Measurements from ENCODE around the gene ARHGAP15. TPM values are rescaled to one million over a fixed set of nuclear protein-coding genes. Genes with fewer than 3 reads are reported as not detected.

ARHGAP15 gene
- polyA plus RNA-seq, 2 of the 4 experiments (the other 2 are of a cell fraction), result 0.34 TPM; not detected in 1

GRCh38 chr2:143394062-143394461 is 264.8 kb downstream of the ARHGAP15 start (continued):
- TF ChIP-seq ATOH8 (CRISPR knock-in tag; IDR thresholded peaks at IDR 0.05; ENCODE audit: low read depth) (no peak), TP53 (CRISPR knock-in tag; IDR thresholded peaks at IDR 0.05) (no peak)

DNA sequence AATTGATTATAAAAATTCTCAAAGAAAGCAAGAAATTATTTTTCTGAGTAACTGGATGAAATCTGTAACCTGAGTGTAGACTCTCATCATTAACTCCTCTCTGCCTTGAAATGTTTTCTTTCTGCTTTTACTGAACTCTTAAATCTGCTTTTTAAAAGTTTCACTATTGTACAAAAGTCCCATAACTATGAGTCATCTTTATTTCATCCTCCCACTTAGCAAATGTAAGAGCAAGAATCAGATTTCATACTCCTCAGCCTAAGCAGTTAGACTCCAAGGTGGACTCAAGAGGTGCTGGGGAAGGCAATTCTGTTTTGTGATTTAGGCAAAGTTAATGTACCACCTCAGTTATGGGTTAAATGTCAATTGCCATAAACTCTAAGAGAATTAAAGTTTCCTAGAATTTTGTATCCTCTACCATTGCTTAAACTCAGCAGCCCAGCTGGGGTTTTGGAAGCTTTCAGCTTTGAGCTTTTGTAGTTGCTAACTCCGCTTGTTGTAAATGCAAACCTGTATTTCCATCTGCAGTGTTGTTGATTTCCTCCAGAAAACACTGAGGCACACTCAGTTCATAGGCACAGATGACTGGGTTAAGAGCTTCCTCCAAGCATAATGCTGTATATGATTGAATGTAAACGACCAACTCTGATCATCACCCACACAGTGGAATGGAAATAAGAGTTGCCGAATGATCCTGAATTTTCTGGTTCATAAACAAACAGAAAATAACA is 268.8 kb downstream of the ARHGAP15 start:
- CTCF ChIA-PET, result no interaction called here
- DNase-seq (ENCODE audit: low read depth in 1 of 2, low spot score in 1 of 2), result no peak
- no peak for FAIRE-seq

DNA sequence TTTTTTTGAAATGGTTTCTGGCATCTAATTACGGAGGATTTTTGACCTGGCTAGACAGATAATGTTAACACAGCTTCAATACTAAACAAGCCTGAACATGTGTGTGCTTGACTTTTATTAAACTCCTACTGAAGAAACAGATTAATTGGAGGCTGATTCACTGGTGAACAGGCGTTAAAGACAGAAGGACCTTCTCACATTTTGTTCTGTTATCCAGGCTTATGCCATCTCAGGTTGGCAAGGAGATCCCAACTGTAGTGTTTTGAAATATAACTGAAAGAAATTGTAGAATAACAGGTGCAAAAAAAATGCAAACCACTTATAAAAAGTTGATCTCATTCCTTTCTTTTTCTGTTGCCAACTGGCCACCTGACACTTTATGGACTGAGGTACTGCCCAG is 269.6 kb downstream of the ARHGAP15 start:
- no peak for ATAC-seq
- no peak overlapping the region for H3K27ac ChIP-seq
- no peaks in the 10 kb centered on the region for H3K9me3 ChIP-seq
- H3K4me2 ChIP-seq, result no peak overlapping the region
- WGBS (ENCODE audit: missing lambda C conversion rate), result 30% methylated on average over 2 of the region's 2 CpGs
- TF ChIP-seq MYC (IDR thresholded peaks at IDR 0.05; ENCODE audit: borderline replicate concordance, low read length), result no peak
- no peak for TF ChIP-seq GATA3 (IDR thresholded peaks at IDR 0.05; ENCODE audit: borderline replicate concordance)
- TF ChIP-seq RARB (CRISPR knock-in tag; IDR thresholded peaks at IDR 0.05), result no peak
- TF ChIP-seq, protein P1, sequence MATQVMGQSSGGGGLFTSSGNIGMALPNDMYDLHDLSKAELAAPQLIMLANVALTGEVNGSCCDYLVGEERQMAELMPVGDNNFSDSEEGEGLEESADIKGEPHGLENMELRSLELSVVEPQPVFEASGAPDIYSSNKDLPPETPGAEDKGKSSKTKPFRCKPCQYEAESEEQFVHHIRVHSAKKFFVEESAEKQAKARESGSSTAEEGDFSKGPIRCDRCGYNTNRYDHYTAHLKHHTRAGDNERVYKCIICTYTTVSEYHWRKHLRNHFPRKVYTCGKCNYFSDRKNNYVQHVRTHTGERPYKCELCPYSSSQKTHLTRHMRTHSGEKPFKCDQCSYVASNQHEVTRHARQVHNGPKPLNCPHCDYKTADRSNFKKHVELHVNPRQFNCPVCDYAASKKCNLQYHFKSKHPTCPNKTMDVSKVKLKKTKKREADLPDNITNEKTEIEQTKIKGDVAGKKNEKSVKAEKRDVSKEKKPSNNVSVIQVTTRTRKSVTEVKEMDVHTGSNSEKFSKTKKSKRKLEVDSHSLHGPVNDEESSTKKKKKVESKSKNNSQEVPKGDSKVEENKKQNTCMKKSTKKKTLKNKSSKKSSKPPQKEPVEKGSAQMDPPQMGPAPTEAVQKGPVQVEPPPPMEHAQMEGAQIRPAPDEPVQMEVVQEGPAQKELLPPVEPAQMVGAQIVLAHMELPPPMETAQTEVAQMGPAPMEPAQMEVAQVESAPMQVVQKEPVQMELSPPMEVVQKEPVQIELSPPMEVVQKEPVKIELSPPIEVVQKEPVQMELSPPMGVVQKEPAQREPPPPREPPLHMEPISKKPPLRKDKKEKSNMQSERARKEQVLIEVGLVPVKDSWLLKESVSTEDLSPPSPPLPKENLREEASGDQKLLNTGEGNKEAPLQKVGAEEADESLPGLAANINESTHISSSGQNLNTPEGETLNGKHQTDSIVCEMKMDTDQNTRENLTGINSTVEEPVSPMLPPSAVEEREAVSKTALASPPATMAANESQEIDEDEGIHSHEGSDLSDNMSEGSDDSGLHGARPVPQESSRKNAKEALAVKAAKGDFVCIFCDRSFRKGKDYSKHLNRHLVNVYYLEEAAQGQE (IDR thresholded peaks at IDR 0.05), result no peak
- TF ChIP-seq TFCP2L1 (CRISPR knock-in tag; IDR thresholded peaks at IDR 0.05), result no peak
- no peak for TF ChIP-seq POLR2AphosphoS2 (conservative IDR thresholded peaks at IDR 0.05; ENCODE audit: low read length)
- FAIRE-seq, result no peak
- DNase-seq (ENCODE audit: low read depth in 1 of 2, low spot score in 1 of 2), result no peak
- ChIA-PET POLR2A (no interaction called here), CTCF (no interaction called here)
- H3K4me1 ChIP-seq, result peaks cover 4% of the 10 kb centered on the region; the same call in 1 of the 3 replicates
- H3K4me3 ChIP-seq, result no peak overlapping the region

More for the DNA sequence above, 268.8 kb downstream of the ARHGAP15 start:
- 60% methylated on average over 3 of the region's 3 CpGs for WGBS (ENCODE audit: missing lambda C conversion rate)
- ATAC-seq, result no peak
- peaks cover 4% of the 10 kb centered on the region; the same call in 1 of the 3 replicates for H3K4me1 ChIP-seq
- POLR2A ChIA-PET, result no interaction called here
- H3K4me2 ChIP-seq, result no peak overlapping the region
- no peak for TF ChIP-seq FOSL2 (IDR thresholded peaks at IDR 0.05)
- TF ChIP-seq FOSL2 (CRISPR knock-in tag; IDR thresholded peaks at IDR 0.05), result peak; percentile 40
- no peak for TF ChIP-seq TFCP2L1 (CRISPR knock-in tag; IDR thresholded peaks at IDR 0.05)
- H3K9me3 ChIP-seq, result no peaks in the 10 kb centered on the region
- no peak overlapping the region for H3K4me3 ChIP-seq
- no peak overlapping the region for H3K27ac ChIP-seq

DNA sequence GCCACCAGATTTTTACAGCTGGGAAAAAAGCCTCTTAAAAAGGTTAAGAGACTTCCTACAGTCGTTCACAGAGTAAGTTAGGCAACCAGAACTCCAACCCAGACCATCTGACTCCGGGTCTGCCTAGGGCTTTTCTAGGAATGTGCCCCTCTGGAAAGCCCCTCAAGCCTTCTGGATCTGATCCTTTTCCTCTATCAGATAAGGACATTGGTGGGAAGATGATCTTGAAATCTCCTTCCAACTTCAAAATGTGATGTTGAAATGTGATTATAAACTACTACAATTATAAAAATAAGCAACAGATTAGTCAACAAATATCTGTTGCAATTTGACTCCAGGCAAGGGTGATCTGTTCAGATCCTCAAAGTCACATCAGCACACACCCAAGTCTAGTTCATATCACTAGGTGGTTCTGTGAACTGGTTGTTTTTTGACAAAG is 270.4 kb downstream of the ARHGAP15 start:
- DNase-seq (ENCODE audit: low read depth in 1 of 2, low spot score in 1 of 2), result no peak
- H3K4me2 ChIP-seq, result no peak overlapping the region
- no peak for TF ChIP-seq BHLHE40 (IDR thresholded peaks at IDR 0.05; ENCODE audit: low read depth, low read length)
- no peak for TF ChIP-seq EHF (CRISPR knock-in tag; IDR thresholded peaks at IDR 0.05)
- no peak for TF ChIP-seq HOXA7 (CRISPR knock-in tag; IDR thresholded peaks at IDR 0.05)
- no peak for TF ChIP-seq MAFK (IDR thresholded peaks at IDR 0.05; ENCODE audit: partially characterized antibody)
- TF ChIP-seq POLR2A (IDR thresholded peaks at IDR 0.05; ENCODE audit: low read length), result no peak
- no peak for TF ChIP-seq HEYL (CRISPR knock-in tag; IDR thresholded peaks at IDR 0.05)
- TF ChIP-seq MAX (IDR thresholded peaks at IDR 0.05), result no peak
- no peak for TF ChIP-seq EHMT2 (IDR thresholded peaks at IDR 0.05; ENCODE audit: low read depth)
- no peak for TF ChIP-seq RCOR1 (IDR thresholded peaks at IDR 0.05; ENCODE audit: low read depth, low read length)
- no peak for TF ChIP-seq NR3C1 (IDR thresholded peaks at IDR 0.05)
- no peak for TF ChIP-seq SREBF2 (IDR thresholded peaks at IDR 0.05)
- TF ChIP-seq ATOH8 (CRISPR knock-in tag; IDR thresholded peaks at IDR 0.05; ENCODE audit: low read depth), result no peak
- TF ChIP-seq JUNB (IDR thresholded peaks at IDR 0.05), result no peak
- TF ChIP-seq, protein P2, sequence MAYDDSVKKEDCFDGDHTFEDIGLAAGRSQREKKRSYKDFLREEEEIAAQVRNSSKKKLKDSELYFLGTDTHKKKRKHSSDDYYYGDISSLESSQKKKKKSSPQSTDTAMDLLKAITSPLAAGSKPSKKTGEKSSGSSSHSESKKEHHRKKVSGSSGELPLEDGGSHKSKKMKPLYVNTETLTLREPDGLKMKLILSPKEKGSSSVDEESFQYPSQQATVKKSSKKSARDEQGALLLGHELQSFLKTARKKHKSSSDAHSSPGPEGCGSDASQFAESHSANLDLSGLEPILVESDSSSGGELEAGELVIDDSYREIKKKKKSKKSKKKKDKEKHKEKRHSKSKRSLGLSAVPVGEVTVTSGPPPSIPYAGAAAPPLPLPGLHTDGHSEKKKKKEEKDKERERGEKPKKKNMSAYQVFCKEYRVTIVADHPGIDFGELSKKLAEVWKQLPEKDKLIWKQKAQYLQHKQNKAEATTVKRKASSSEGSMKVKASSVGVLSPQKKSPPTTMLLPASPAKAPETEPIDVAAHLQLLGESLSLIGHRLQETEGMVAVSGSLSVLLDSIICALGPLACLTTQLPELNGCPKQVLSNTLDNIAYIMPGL (CRISPR knock-in tag; IDR thresholded peaks at IDR 0.05; ENCODE audit: borderline replicate concordance), result no peak
- TF ChIP-seq, protein P3, sequence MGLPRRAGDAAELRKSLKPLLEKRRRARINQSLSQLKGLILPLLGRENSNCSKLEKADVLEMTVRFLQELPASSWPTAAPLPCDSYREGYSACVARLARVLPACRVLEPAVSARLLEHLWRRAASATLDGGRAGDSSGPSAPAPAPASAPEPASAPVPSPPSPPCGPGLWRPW (IDR thresholded peaks at IDR 0.05), result no peak
- TF ChIP-seq RARB (CRISPR knock-in tag; IDR thresholded peaks at IDR 0.05), result no peak
- TF ChIP-seq CBX8 (IDR thresholded peaks at IDR 0.05), result no peak
- no peak for TF ChIP-seq FOSB (CRISPR knock-in tag; IDR thresholded peaks at IDR 0.05)
- 8% methylated on average over 2 of the region's 2 CpGs for WGBS (ENCODE audit: missing lambda C conversion rate)
- peaks cover 4% of the 10 kb centered on the region; the same call in 1 of the 3 replicates for H3K4me1 ChIP-seq
- no peaks in the 10 kb centered on the region for H3K9me3 ChIP-seq
- H3K4me3 ChIP-seq, result no peak overlapping the region
- CTCF ChIA-PET, result no interaction called here
- ATAC-seq, result no peak
- no peak overlapping the region for H3K27ac ChIP-seq
- FAIRE-seq, result no peak
- POLR2A ChIA-PET, result no interaction called here

Data from A549 (cell line).